OCI-LY1 (cell line): ENCODE results near the gene MACROD2.

Experiments used
- H2AFZ ChIP-seq: fragments of 200-600 bp; sonication (generic), shearing (Covaris generic); 2 replicates; pipeline ENCODE4 v1.6.0; 2014; ENCODE audit warnings: antibody characterized with exemption, mild to moderate bottlenecking, low read length
- H3F3A ChIP-seq: fragments of 200-600 bp; sonication (generic), shearing (Covaris generic); 2 replicates; pipeline ENCODE4 v1.6.0; 2014; ENCODE audit warnings: mild to moderate bottlenecking, antibody characterized with exemption, low read length, moderate library complexity; ENCODE audit not compliant: insufficient read depth
- H3K27ac ChIP-seq: fragments of 200-600 bp; sonication (generic); 2 replicates; pipeline ENCODE4 v1.5.1; 2014; ENCODE audit warnings: low read length, mixed run types, mild to moderate bottlenecking, low read depth; ENCODE audit not compliant: poor library complexity, severe bottlenecking
- H3K27me3 ChIP-seq: fragments of 200-600 bp; sonication (generic); 2 replicates; pipeline ENCODE4 v1.6.0; 2014; ENCODE audit warnings: antibody characterized with exemption, mild to moderate bottlenecking, low read length, moderate library complexity; ENCODE audit not compliant: insufficient read depth
- H3K36me3 ChIP-seq: fragments of 200-600 bp; sonication (generic); 2 replicates; pipeline ENCODE4 v1.6.1; 2014; ENCODE audit warnings: mild to moderate bottlenecking, antibody characterized with exemption, low read length, moderate library complexity, mixed read lengths; ENCODE audit not compliant: insufficient read depth
- H3K4me1 ChIP-seq: fragments of 200-600 bp; sonication (generic); 2 replicates; pipeline ENCODE4 v1.5.1; 2014; ENCODE audit warnings: mild to moderate bottlenecking, low read length, moderate library complexity; ENCODE audit not compliant: insufficient read depth, severe bottlenecking
- H3K4me2 ChIP-seq: fragments of 200-600 bp; sonication (generic), shearing (Covaris generic); 2 replicates; pipeline ENCODE4 v1.6.1; 2014; ENCODE audit warnings: low read length
- H3K4me3 ChIP-seq: fragments of 200-600 bp; sonication (generic); 2 replicates; pipeline ENCODE4 v1.5.1; 2014; ENCODE audit warnings: low read length, low read depth, mild to moderate bottlenecking, mixed read lengths; ENCODE audit not compliant: poor library complexity, severe bottlenecking
- H3K79me2 ChIP-seq: fragments of 200-600 bp; shearing (Covaris generic); 2 replicates; pipeline ENCODE4 v1.6.1; 2016; ENCODE audit warnings: mixed run types, low read length, mixed read lengths; ENCODE audit not compliant: insufficient read depth
- H3K9ac ChIP-seq: fragments of 200-600 bp; sonication (generic), shearing (Covaris generic); 2 replicates; pipeline ENCODE4 v1.6.1; 2014; ENCODE audit warnings: mild to moderate bottlenecking, low read length, mixed read lengths
- H3K9me2 ChIP-seq: fragments of 200-600 bp; sonication (generic), shearing (Covaris generic); 2 replicates; pipeline ENCODE4 v1.6.1; 2014; ENCODE audit warnings: low read depth, mild to moderate bottlenecking, low read length, mixed read lengths
- H3K9me3 ChIP-seq: fragments of 200-600 bp; shearing (Covaris generic); 2 replicates; pipeline ENCODE4 v1.6.1; 2014; ENCODE audit warnings: low read length, mixed read lengths
- H4K20me1 ChIP-seq: fragments of 200-600 bp; sonication (generic), shearing (Covaris generic); 2 replicates; pipeline ENCODE4 v1.6.0; 2016; ENCODE audit warnings: mild to moderate bottlenecking, low read length; ENCODE audit not compliant: insufficient read depth
- CTCF ChIP-seq: fragments of 200-600 bp; sonication (generic), shearing (Covaris generic); IDR thresholded peaks from 2 replicates; pipeline ENCODE4 v1.5.1; 2017; ENCODE audit warnings: mild to moderate bottlenecking, antibody characterized with exemption, low read length, moderate library complexity, mixed read lengths
- EZH2 ChIP-seq: fragments of 200-600 bp; sonication (generic), shearing (Covaris generic); IDR thresholded peaks from 2 replicates; pipeline ENCODE4 v1.8.0; 2017; ENCODE audit warnings: borderline replicate concordance, mixed run types, mild to moderate bottlenecking, antibody characterized with exemption, low read length, moderate library complexity, mixed read lengths

Gene MACROD2

DNA sequence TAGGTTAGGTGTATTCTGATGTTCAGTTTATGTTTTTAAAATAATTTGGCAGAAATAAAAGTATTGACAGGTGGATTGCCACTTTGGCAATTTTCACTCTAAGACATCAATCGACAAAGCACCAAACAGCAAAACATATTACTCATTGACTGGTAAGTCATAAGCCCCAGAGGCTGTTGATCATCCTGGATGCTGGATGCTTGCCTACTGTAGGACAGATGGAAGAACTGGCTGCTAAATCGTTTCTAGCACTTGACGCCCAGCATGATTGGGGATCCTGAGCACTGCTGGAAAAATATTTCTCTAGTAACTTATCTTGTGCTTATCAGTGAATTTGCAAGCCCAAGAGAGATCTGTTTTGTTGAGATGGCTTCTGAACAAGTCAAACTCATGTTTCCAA is 1343.9 kb downstream of the MACROD2 start:
- no peak overlapping the region for H3K4me3 ChIP-seq
- no peaks in the 10 kb centered on the region for H3K4me1 ChIP-seq
- H3K27ac ChIP-seq: no peak overlapping the region
- no peaks in the 10 kb centered on the region for H3K79me2 ChIP-seq
- no peak for TF ChIP-seq CTCF
- no peak for TF ChIP-seq EZH2
- H3K36me3 ChIP-seq: no peaks in the 10 kb centered on the region
- no peaks in the 10 kb centered on the region for H3K9me3 ChIP-seq
- H3K27me3 ChIP-seq: no peaks in the 10 kb centered on the region
- H2AFZ ChIP-seq: no peak overlapping the region
- no peak overlapping the region for H3K9ac ChIP-seq
- no peaks in the 10 kb centered on the region for H4K20me1 ChIP-seq
- no peaks in the 10 kb centered on the region for H3F3A ChIP-seq
- no peak overlapping the region for H3K4me2 ChIP-seq
- no peaks in the 10 kb centered on the region for H3K9me2 ChIP-seq

DNA sequence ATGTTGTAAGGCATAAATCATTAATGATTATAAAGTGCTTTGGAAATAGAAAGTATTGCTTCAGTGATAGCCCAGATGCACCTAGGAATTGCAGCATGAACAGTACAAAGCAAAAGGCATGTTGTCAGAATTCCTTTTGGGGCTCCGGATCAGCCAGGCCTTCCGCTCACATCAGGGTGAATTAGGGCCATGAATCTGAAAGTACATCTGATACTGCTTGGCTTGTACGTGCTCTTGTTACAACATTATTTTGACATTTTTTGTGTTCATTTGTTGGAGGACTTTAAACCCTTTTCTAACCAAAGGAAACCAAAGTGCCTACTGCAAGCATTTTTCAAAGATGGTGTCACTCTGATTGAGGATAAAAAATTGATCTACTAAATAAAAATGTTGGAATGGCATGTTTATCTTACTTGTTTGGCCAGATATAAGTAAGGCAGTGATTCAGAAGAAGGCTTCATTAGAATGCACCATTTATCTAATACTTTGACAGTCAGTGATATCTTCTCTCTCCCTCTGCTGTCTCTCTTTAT is 1347.7 kb downstream of the MACROD2 start:
- Histone ChIP-seq H3K4me1 (no peaks in the 10 kb centered on the region), H2AFZ (no peak overlapping the region), H3K9me2 (no peaks in the 10 kb centered on the region), H3K9ac (no peak overlapping the region), H3F3A (no peaks in the 10 kb centered on the region), H3K27ac (no peak overlapping the region), H3K4me3 (no peak overlapping the region), H3K36me3 (no peaks in the 10 kb centered on the region), H4K20me1 (no peaks in the 10 kb centered on the region), H3K79me2 (no peaks in the 10 kb centered on the region), H3K4me2 (no peak overlapping the region), H3K27me3 (no peaks in the 10 kb centered on the region), H3K9me3 (no peaks in the 10 kb centered on the region)
- no peak for TF ChIP-seq EZH2
- no peak for TF ChIP-seq CTCF

DNA sequence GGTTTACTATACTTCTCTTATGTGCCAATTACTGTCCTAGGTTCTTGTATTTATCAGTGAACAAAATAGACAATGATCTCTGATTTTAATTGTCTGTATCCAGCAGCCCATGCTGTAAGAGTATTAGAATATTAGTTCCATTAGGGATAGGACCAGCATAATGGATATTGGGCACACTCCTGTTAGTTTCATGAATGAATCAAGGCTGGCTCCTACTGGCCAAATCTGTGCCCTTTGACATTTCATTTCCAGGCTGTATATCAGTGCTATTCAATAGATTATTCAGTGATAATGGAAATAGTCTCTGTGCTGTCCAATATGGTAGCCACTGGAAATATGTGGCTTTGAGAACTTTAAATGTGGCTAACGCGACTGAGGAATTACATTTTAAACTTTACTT is 1350.0 kb downstream of the MACROD2 start:
- no peaks in the 10 kb centered on the region for H3K36me3 ChIP-seq
- no peak for TF ChIP-seq CTCF
- TF ChIP-seq EZH2: no peak

More for the DNA sequence above, 1350.0 kb downstream of the MACROD2 start:
- no peaks in the 10 kb centered on the region for H3K9me3 ChIP-seq
- H3F3A ChIP-seq: no peaks in the 10 kb centered on the region
- no peak overlapping the region for H3K4me3 ChIP-seq
- H3K79me2 ChIP-seq: no peaks in the 10 kb centered on the region
- no peaks in the 10 kb centered on the region for H3K4me1 ChIP-seq
- no peak overlapping the region for H3K27ac ChIP-seq
- H3K9me2 ChIP-seq: no peaks in the 10 kb centered on the region
- H3K27me3 ChIP-seq: no peaks in the 10 kb centered on the region
- no peaks in the 10 kb centered on the region for H4K20me1 ChIP-seq
- H2AFZ ChIP-seq: no peak overlapping the region
- H3K4me2 ChIP-seq: no peak overlapping the region
- no peak overlapping the region for H3K9ac ChIP-seq
